RWPE2 (cell line): Measurements from ENCODE around the gene ZNF512.
A peak's percentile ranks its signal among the peaks of the same experiment; 100 is the strongest.

Experiments
- ATAC-seq: fragments of 200-7000 bp; cut with Tn5 transposase; 3 replicates; pipeline ENCODE4 v1.9.1; 2021; ENCODE audit warnings: low read depth
- DNase-seq: peaks from one replicate; pipeline ENCODE4 v3.0.0-alpha.2; 2020; ENCODE audit warnings: low spot score
- H3K27ac ChIP-seq: fragments of 450-650 bp; 2 replicates; pipeline ENCODE4 v1.5.1; 2017; ENCODE audit warnings: mild to moderate bottlenecking; ENCODE audit not compliant: poor library complexity, severe bottlenecking
- H3K27me3 ChIP-seq: fragments of 250-450 bp; sonication (Bioruptor Pico); 2 replicates; pipeline ENCODE4 v1.5.1; 2021; ENCODE audit warnings: mild to moderate bottlenecking, moderate library complexity; ENCODE audit not compliant: insufficient read depth, poor library complexity, severe bottlenecking
- H3K36me3 ChIP-seq: fragments of 250-450 bp; sonication (Bioruptor Pico); 2 replicates; pipeline ENCODE4 v1.5.1; 2020; ENCODE audit warnings: low read depth, mild to moderate bottlenecking, moderate library complexity
- H3K4me1 ChIP-seq: fragments of 250-450 bp; sonication (Bioruptor Pico); 2 replicates; pipeline ENCODE4 v1.5.1; 2021; ENCODE audit warnings: mild to moderate bottlenecking, moderate library complexity; ENCODE audit not compliant: insufficient read depth, poor library complexity, severe bottlenecking
- H3K4me3 ChIP-seq: fragments of 250-450 bp; sonication (Bioruptor Pico); 2 replicates; pipeline ENCODE4 v1.5.1; 2021; ENCODE audit warnings: mild to moderate bottlenecking, moderate library complexity; ENCODE audit not compliant: severe bottlenecking
- H3K9me3 ChIP-seq: fragments of 250-450 bp; sonication (Bioruptor Pico); 2 replicates; pipeline ENCODE4 v1.5.1; 2021; ENCODE audit warnings: mild to moderate bottlenecking, moderate library complexity; ENCODE audit not compliant: severe bottlenecking
- CTCF ChIP-seq: fragments of 450-650 bp; IDR thresholded peaks from one replicate; pipeline ENCODE4 v1.5.1; 2017; ENCODE audit warnings: mild to moderate bottlenecking, moderate library complexity; ENCODE audit not compliant: poor library complexity, severe bottlenecking

Gene ZNF512

GRCh38 chr2:27559228-27559627 lies 23.6 kb upstream of the ZNF512 start:
- Histone ChIP-seq H3K4me3 (no peak overlapping the region), H3K4me1 (no peaks in the 10 kb centered on the region), H3K27ac (no peak overlapping the region), H3K27me3 (no peaks in the 10 kb centered on the region), H3K36me3 (no peaks in the 10 kb centered on the region), H3K9me3 (no peaks in the 10 kb centered on the region)
- no peak for DNase-seq
- ATAC-seq: no peak
- TF ChIP-seq CTCF: no peak

- peaks cover under 1% of the 10 kb centered on the region for H3K4me1 ChIP-seq
- H3K27ac ChIP-seq: no peak overlapping the region
- H3K9me3 ChIP-seq: no peaks in the 10 kb centered on the region
- H3K36me3 ChIP-seq: no peaks in the 10 kb centered on the region
- H3K4me3 ChIP-seq: no peak overlapping the region
- no peaks in the 10 kb centered on the region for H3K27me3 ChIP-seq
- ATAC-seq (no peak), DNase-seq (no peak)
- TF ChIP-seq CTCF: no peak
Observed at GRCh38 chr2:27561060-27561459, 21.8 kb upstream of the ZNF512 start.

- Histone ChIP-seq H3K4me3 (no peak overlapping the region), H3K9me3 (no peaks in the 10 kb centered on the region), H3K36me3 (no peaks in the 10 kb centered on the region), H3K27me3 (no peaks in the 10 kb centered on the region), H3K4me1 (peaks cover 11% of the 10 kb centered on the region), H3K27ac (peak overlapping the region; percentile 86)
- DNase-seq (no peak), ATAC-seq (peak; percentile 97)
- TF ChIP-seq CTCF: no peak
Observed at GRCh38 chr2:27566628-27567027, 16.2 kb upstream of the ZNF512 start.

- Histone ChIP-seq H3K36me3 (no peaks in the 10 kb centered on the region), H3K27me3 (no peaks in the 10 kb centered on the region), H3K4me3 (no peak overlapping the region), H3K4me1 (peaks cover 11% of the 10 kb centered on the region), H3K27ac (no peak overlapping the region), H3K9me3 (peaks cover 3% of the 10 kb centered on the region)
- TF ChIP-seq CTCF: no peak
- no peak for DNase-seq
- ATAC-seq: no peak
Observed at GRCh38 chr2:27569398-27569797, 13.4 kb upstream of the ZNF512 start.

GRCh38 chr2:27571197-27571596 lies 11.6 kb upstream of the ZNF512 start:
- Histone ChIP-seq H3K4me1 (peaks cover 9% of the 10 kb centered on the region), H3K27ac (no peak overlapping the region), H3K27me3 (no peaks in the 10 kb centered on the region), H3K36me3 (no peaks in the 10 kb centered on the region), H3K9me3 (peaks cover 4% of the 10 kb centered on the region), H3K4me3 (no peak overlapping the region)
- DNase-seq (no peak), ATAC-seq (no peak)
- no peak for TF ChIP-seq CTCF
